NOMO-1 treated with dmso at 0.1 percent for 144 hours (cell line): ENCODE results near the gene STX10.

Source experiments
- DNase-seq: peaks from one replicate; lab custom pipeline; 2025; ENCODE audit not compliant: unreplicated experiment; lab: John Stamatoyannopoulos, UW

STX10 gene

DNA sequence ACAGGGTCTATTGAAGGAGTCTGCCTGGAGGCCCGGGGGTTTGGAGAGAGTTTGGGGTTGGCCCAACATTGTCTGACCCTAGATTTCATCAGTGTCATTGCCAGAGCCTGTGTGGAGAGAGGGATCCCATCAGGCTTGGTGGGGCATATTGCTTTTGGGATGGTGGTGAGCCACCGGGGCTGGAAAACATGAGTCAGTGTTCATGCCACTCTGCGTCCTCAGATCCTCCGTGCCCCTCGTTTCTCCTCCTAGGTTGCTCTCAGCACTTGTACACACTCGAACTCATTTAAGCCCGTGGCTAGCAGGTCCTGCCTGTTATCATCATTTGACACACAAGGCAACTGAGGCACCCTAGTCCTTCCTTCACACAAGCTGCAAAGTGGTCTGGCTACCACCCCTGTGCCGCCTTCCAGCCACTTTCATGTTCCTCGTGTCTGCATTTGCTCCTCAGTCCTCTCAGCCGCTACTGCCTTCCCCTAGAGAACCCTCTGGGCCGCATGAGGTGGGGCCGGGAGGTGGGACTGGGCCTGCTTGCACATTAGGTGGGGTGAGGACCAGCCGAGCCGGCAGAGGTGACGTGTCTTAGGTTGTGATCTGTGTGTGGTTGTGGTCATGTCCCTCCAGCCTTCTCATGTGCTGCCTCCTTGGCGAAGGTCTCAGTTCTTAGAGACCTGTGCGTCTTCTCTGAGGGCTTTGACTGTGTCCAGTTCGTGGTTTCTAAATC, 28.5 kb downstream of the STX10 start:
- no peak for DNase-seq

DNA sequence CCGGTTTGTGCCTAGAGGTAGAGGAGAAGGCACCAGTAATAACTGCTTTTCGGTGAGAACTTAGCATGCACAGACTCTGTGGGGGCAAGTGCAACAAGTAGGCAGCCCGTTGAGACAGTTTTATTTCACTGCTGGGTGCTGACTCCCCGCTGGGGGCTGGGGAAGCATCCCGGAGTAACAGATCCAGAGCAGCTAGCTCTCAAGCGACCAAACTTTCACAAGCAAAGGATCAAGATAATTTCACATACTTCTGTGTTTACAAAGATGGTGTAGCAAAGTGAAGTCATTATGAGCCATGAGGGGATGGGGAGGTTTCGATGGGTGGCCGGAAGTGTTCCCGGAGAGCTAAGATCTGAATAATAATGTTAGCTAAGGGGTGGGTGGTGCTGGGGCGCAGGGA, 29.4 kb downstream of the STX10 start:
- DNase-seq, result no peak

DNA sequence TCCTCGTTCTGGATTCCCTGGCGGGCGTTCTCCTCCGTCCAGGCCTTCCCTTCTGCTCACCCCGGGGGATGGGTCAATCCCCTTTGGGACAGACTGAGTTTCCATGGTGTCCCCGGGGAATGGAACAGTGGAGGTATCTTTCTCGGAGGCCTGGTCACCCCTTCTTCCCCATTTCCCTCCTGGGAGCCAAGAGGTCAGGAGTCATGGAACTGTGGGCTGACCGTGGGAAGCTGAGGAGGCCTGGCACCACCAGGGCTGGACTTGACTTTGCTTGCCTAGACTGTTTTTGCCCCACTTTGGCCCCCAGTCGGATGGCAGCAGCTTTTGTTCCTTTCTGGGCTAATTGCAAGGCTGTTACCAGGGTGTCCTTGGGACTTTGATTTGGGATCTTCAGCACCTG, 30.1 kb downstream of the STX10 start:
- no peak for DNase-seq

DNA sequence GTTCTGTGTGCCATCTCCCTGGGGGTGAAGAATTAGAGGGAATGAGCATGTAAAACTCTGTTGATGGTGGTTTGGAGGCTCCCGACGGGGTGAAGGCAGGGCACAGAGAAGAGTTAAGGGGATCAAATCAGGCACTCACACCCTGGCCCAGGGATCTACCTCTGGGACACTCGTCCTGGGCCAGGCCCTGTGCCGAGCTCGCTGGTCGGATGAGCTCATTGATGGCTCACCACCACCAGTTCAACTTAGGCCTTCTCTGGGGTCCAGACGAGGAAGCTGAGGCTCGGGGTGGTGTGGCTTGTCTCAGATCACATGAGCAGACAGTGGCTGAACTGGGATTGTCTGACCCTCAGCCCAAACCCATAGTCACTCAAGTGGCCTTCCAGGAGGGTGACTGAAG, 30.5 kb downstream of the STX10 start:
- no peak for DNase-seq

DNA sequence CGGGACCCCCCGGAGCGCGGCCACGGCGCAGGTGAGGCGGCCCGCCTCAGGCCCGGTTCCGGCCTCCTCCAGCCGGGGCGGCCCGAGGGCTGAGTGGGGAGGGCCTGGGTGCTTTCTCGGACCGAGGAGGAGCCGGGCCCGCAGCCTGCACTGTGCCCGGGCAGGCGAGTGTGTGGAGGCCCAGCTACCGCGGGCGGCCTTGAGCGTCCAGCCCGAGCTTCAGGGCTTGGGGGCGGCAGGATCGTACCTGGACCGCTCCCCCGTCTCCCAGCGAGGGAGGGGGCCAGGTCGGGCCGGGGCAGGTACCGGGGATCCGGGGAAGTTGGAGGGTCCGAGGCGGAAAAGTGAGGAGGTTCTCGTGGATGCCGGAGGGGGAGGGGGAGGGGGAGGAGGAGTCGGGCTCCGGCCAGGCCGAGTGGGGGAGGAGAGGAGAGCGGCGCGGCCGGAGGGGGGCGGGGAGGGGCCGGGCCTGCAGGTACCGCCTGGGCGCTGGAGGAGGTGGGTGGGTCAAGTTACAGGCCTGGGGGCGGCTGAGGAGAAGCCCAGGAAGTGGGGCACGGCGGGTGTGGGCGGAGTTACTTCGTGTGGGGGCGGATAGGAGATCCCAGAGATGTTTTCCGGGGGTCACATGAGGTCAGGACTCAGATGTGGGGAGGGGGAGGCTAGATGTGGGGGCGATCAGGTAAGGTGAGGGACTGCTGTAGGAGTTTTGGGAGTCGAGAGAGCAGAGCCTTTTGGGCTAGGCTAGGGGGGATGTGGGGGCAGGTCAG, 31.6 kb downstream of the STX10 start:
- DNase-seq, result no peak

DNA sequence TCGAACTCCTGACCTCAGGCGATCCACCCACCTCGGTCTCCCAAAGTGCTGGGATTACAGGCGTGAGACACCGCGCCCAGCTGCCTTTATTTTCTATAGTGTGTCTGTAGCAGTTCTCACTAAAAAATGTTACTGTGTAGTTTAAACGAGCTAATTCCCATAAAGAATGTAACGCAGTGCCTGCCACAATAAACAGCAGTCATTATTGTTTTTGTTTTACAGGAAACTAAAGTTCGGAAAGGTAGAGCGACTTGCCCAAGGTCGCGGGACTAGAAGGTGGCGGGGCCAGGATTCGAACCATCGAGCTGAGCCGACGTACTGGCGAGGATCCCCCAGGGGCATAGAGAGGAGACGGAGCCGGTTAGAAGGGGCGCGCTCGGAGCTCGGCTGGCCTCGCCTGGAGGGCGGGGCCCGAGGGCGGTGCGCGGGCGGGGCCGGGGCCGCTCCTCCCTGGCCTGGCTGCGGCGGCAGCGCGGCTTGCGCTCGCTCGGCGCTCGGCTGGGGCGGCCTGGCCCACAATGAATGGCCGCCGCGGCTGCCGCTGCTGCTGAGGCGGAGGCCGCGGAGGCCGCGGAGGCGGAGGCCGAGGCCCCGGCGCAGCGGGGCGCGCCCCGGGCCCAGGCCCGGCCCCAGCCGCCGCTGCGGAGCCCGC, 32.3 kb downstream of the STX10 start, which contains the start of gene NACC1:
TSS of gene NACC1 (plus strand) at position 493 of the 652 bp plus-strand sequence. CDS start 16,944 bp downstream, outside the sequence.
- peak; percentile 88 for DNase-seq

DNA sequence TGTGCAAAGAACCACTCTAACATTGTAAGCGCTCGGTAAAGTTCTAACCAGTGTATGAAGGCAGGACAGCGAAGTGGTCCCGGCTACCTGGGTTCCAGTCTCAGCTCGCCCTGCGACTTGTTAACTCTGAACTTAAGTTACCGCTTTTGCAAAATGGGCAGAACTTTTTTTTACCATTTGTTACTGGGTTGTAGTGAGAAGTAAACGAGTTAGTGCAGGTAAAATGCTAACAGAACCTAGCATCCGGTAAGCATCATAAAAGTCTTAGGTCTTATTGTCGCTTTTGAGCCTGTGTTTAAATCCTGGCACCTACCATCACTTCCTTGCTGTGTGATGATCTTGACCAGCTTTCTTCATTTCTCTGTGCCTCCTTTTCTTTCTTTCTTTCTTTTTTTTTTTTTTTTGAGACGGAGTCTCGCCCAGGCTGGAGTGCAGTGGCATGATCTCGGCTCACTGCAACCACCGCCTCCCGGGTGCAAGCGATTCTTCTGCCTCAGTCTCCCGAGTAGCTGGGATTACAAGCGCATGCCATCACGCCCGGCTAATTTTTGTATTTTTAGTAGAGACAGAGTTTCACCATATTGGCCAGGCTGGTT, 32.9 kb downstream of the STX10 start:
- DNase-seq, result no peak

DNA sequence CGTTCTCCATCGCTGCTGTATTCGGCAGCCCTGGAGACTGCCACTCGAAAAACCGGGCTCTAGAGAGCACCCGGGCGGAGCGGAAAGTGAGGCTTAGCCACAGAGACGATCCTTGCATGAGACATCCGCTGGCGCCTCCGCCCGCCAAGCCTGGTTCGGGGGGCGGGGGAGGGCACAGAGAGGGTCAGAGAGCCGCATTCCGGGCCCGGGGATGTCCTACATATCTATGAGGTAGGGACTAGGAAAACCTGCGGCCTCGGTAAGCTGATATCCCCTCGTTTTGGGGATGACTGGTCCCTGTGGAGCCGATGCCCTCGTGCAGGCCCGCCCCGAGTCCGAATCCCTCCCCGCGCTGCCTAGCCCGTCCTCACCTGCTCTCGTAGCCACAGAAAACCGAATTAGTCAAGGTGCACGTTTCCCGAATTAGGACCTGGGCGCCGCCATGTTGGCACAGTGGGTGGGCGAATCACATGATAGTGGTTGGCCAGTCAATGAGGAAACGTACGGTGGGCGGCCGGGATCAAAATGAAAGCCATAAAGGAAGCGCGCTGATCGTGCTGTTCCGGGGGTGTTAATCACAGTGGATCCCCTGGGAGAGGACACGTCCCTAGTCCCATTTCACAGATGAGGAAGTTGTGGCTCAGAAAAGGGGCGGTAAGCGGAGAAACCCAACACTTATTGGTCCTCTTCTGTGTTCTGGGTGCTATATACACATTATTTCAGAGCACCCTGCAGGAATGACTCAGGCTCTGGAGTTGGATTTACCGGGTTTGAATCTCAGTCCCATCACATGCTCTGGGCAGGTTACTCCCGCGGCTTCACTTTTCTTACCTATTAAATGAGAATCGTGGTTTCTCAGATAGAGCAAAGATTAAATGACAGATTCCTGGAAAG, 33.6 kb downstream of the STX10 start, which contains the start of gene TRMT1:
TSS of gene TRMT1 (minus strand) at position 459 of the 894 bp plus-strand sequence. CDS start at position 118, 341 bp downstream.
- DNase-seq, result peak; percentile 80

DNA sequence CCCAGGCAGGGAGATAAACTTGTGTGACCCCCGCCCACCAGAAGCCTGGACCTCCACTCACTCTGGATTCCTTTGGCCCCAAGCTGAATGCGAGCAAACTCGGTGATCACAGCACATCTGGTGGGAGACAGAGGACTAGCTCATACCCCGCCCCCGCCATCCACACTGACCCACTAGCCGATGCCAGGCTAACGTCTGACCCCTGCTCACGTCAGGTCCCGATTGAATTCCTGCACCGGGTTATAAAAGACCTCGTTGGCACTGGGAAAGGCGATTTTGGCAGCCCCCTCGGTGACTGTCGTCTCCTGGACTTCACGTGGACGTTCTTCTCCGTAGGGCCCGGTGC, 34.3 kb downstream of the STX10 start:
- no peak for DNase-seq

DNA sequence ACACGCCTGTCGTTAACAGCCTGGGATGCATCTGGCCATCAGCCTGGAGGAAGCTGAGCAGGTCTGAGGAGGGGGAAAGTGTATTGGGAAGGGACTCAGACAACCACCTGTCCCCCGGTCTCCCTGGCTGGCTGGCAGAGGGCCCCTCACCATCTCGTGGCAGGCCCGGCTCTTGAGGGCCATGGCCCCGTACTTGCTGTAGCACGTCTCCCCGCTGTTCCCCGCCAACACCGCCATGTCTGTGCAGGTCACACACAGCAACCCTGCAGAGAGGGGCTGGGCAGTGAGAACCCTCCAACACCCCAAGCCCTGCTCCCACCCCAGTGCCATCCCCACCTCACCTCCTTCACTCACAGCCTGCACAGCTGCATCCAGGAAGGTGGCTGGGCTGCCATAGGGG, 37.6 kb downstream of the STX10 start:
- no peak for DNase-seq

DNA sequence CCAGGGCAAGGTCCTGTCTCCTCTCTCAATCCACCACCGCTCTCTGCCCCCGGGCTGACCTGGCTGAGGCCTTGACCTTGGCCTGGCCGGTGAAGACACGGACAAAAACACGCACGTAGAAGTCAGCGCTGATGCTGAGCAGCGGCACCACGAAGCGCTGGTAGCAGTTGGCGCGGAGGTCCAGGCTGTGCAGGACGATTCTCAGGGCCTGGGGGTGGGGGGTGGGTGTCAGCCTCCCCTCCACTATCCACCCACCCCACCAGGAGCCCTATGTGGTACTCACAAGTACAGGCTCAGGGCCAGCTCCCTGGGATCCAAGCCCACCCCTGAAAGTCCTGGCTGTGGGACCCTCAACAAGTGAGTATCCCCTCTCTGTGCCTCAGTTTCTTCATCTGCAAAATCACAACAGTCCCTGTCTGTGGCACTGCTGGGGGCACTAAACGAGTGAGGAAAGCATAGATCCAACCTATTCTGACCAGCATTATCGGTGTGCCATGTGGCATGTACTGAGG, 40.0 kb downstream of the STX10 start:
- DNase-seq, result no peak

DNA sequence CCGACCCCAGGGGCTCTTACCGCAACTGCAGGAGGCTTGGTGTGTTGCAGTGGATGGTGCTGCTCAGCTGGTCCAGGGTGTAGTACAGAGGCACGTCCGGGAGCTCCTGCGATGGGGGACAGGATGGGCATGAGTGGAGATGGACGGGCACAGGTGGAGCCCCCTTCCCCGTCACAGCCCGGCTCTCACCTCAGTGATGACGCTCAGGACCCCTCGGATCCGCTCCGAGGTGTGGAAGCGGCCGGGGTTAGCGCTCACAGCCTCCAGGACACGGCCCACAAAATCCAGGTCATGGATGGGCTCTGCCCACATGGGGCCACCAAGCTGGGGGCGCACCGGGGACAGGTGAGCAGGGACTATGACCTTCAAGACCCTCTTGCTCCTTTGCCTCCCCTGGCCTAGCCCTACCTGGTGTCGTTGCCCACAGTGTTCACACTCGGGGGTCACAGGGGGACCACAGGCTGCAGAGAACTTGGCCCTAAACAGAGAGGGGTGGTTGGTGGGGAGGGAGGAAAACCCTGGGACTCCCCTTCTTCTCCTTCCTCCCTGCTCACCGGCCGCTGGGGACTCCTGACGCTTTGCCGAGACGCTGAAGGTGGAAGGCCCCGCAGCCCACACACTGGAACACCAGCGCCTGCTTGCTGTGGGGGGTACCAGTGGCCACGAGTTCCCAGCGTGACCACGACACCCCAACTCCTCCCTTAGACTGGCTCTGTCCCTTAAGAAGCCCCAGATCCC, 40.6 kb downstream of the STX10 start:
- DNase-seq, result no peak

DNA sequence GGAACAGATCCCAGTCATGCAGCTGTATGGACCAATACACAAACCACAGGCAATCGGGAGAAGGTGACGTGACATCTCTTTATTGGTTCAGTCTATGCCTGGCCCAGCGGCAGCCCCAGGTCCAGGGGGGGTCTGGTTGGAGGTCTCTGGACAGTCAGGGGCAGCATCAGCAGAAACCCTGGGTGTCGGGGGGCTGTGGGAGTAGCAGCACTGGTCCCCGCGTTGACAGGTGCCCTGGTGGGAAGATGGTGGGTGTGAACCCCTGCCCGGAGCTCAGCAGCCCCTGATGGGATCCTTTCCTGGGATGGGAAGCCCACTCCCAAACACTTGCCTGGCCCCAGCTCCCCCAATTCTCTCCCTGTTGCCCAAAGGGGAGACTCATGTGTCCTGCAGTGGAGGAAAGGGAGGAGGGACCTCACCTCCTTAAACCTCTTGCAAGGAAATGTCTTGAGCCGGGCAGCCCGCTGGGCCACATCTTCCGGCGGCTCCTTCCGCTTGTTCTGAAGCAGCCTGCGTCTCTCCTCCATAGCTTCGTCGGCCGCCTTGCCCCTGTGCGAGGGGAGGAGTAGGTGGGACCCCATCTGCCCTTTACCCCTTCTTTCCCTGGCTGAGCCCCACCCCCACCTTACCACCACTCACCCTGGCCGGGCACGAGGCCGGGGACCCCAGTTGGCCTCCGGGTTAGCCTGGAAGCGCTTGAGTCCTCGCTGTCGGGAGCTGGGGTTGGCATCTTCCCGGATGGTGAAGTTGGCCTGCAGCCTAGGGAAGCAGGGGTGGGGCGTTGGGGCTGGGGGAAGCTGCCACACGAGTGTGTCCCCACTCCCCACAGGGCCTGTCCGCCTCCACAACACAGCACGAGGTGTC, 45.1 kb downstream of the STX10 start:
- DNase-seq, result no peak

DNA sequence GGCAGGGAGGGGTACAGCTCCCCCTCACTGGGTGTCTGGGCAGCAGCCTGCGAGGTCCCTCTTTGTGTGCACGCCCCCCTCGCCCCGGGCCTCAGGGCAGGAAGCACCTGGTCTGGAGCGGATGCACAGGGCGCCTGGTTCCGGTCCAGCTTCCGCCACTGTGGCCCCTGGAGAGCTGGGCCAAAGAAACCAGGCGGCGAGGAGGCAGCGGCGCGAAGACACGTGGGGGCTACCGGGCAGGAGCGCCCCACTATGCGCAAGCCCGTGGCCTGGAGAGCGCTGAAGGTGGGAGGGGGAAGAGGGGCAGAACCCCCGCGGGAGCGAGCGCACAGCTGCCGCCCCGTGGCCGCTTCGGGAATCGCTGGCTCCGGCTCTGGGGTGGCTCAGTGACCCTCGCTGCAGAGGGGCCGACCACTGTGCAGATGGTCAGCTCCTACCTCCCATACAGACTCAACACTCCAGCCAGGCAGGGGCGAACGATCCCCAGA, 45.8 kb downstream of the STX10 start:
- DNase-seq, result peak; percentile 83

DNA sequence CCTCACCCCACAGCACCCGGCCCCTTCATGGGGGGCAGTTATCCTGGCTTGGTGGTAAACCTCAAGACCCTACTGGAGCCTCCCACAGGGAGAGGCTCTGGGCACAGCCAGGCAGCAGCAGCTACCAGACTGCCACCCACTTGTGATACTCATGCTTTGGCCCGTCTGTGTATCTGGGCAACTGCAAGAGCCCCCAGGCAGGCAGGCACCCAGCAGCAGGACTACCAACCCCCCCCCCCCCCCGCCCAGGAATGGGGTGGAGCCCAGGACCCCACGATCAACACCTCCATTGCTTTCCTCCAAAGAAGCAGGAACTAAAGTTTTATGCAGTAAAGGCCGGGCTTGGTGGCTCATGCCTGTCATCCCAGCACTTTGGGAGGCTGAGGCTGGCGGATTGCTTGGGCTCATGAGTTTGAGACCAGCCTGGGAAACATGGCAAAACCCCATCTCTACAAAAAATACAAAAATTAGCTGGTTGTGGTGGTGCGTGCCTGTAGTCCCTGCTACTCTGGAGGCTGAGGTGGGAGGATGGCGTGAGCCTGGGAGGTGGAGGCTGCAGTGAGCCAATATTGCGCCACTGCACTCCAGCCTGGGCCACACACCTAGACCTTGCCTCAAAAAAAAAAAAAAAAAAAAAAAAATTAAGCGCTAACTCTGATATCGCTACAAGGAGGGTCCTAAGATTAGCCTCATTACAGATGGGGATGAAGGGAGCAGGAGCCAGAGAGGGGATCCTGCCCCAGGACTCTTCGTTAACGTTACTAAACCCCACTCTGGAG, 46.4 kb downstream of the STX10 start:
- DNase-seq, result no peak

DNA sequence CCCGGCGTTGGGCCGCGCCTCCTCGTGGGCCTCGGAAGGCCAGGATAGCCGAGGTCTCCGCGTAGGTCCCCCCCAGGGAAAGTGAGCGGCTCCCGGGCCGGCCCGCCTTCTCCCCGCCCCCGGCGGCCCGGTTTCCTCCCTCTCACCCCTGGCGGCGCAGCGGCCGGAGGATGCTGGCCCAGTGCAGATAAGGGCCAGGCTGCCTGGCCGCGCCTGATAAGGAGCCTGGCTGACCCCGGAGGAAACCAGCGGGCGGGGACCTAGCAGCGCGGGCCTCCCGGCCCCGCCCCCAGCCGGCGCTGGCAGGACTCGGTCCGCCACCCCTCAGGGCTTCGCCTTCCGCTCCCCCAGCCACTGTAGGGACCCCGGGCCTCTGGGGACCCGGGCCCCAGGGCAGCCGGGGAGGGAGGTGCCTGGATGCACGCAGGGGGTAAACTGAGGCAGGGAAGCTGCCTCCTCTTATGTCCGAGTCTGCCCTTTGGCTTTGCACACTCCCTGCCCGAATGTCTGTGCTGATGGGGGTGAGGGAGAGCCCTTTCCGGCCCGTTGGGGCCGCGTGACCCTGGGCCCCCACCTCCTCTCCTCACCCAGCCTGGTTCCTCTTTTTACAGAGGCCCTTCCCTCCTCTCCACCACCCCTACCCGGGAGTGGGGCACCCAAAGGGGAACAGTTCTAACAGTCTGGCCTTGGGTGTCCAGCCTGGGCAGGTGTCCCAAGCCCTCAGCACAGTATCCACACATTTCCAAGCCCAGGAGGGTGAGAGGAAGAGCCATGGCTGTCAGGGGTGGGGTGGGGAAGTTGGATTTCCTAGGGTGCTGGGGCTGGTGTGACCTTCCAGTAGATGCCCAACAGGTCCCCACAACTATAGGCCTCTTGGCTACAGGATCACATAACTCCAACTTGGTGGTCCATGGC, 47.3 kb downstream of the STX10 start, which contains the start of gene LYL1:
TSS of gene LYL1 (minus strand) at position 193 of the 915 bp plus-strand sequence. CDS start 1,687 bp downstream, outside the sequence.
- peak; percentile 96 for DNase-seq

DNA sequence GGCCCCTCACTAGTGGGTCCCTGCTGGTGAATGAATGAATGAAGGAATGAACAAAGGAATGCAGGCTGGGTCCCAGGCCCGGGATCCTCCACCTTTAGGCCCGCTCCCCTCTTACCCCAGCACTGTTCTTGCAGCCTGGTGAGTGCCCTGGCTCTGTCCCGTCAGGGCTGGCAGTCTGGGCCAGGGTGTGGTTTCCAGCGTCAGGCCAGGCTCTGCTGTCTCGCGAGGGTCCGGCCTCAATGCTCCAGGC, 47.8 kb downstream of the STX10 start:
- no peak for DNase-seq
